SK-N-SH treated with all-trans-retinoic acid at 6 μM for 48 hours (cell line): ENCODE data around the gene GNG5.

Experiments used
- ATAC-seq: fragments of 200-7000 bp; cut with Tn5 transposase; 3 replicates; pipeline ENCODE4 v1.9.1; 2020; ENCODE audit warnings: mild to moderate bottlenecking, moderate library complexity
- ARNTL ChIP-seq: fragments of 450-650 bp; formaldehyde crosslinking; IDR thresholded peaks from 2 replicates; pipeline ENCODE4 v1.5.0; 2020; ENCODE audit warnings: low read depth, mild to moderate bottlenecking, moderate library complexity, borderline replicate concordance
- BACH2 ChIP-seq: fragments of 250-450 bp; sonication (Bioruptor Pico); IDR thresholded peaks from 2 replicates; pipeline ENCODE4 v1.9.0; 2021; ENCODE audit warnings: mild to moderate bottlenecking, borderline replicate concordance
- ESRRG ChIP-seq: fragments of 250-450 bp; sonication (Bioruptor Pico); IDR thresholded peaks from 2 replicates; pipeline ENCODE4 v1.6.1; 2021; ENCODE audit warnings: mild to moderate bottlenecking
- GLIS3 ChIP-seq: fragments of 250-450 bp; sonication (Bioruptor Pico); IDR thresholded peaks from 2 replicates; pipeline ENCODE4 v1.5.0; 2020; ENCODE audit warnings: mild to moderate bottlenecking, moderate library complexity
- ISL1 ChIP-seq: fragments of 250-450 bp; sonication (Bioruptor Pico); IDR thresholded peaks from 2 replicates; pipeline ENCODE4 v2.1.2; 2022; ENCODE audit warnings: mild to moderate bottlenecking, moderate library complexity
- OSR1 ChIP-seq: fragments of 250-450 bp; sonication (Bioruptor Pico); IDR thresholded peaks from 2 replicates; pipeline ENCODE4 v1.8.0; 2022; ENCODE audit warnings: moderate library complexity, mild to moderate bottlenecking, inconsistent platforms
- RARB ChIP-seq: fragments of 250-450 bp; sonication (Bioruptor Pico); IDR thresholded peaks from 2 replicates; pipeline ENCODE4 v1.8.0; 2021; ENCODE audit warnings: mild to moderate bottlenecking, moderate library complexity
- SNAI2 ChIP-seq: fragments of 250-450 bp; sonication (Bioruptor Pico); IDR thresholded peaks from 2 replicates; pipeline ENCODE4 v1.5.0; 2020; ENCODE audit warnings: mild to moderate bottlenecking, moderate library complexity
- TCF4 ChIP-seq: fragments of 250-450 bp; sonication (Bioruptor Pico); IDR thresholded peaks from 2 replicates; pipeline ENCODE4 v1.8.0; 2021; ENCODE audit warnings: mild to moderate bottlenecking, moderate library complexity, borderline replicate concordance
- TOX ChIP-seq: fragments of 250-450 bp; sonication (Bioruptor Pico); IDR thresholded peaks from 2 replicates; pipeline ENCODE4 v1.8.0; 2021; ENCODE audit warnings: mild to moderate bottlenecking, moderate library complexity, borderline replicate concordance
- ZC3H10 ChIP-seq: fragments of 250-450 bp; sonication (Bioruptor Pico); IDR thresholded peaks from 2 replicates; pipeline ENCODE4 v1.5.1; 2021; ENCODE audit warnings: mild to moderate bottlenecking, moderate library complexity
- ZFP3 ChIP-seq: fragments of 250-450 bp; sonication (Bioruptor Pico); IDR thresholded peaks from 2 replicates; pipeline ENCODE4 v1.5.0; 2020; ENCODE audit warnings: mild to moderate bottlenecking, moderate library complexity
- ZFP30 ChIP-seq: fragments of 450-650 bp; formaldehyde crosslinking; IDR thresholded peaks from 2 replicates; pipeline ENCODE4 v1.5.0; 2022; ENCODE audit warnings: mild to moderate bottlenecking, moderate library complexity
- ZNF565 ChIP-seq: fragments of 450-650 bp; formaldehyde crosslinking; conservative IDR thresholded peaks from 2 replicates; pipeline ENCODE4 v1.5.0; 2020; ENCODE audit warnings: low read depth, mild to moderate bottlenecking, moderate library complexity
- ZNF70 ChIP-seq: fragments of 450-650 bp; formaldehyde crosslinking; IDR thresholded peaks from 2 replicates; pipeline ENCODE4 v1.5.0; 2020; ENCODE audit warnings: mild to moderate bottlenecking, moderate library complexity
- ZNF8 ChIP-seq: fragments of 450-650 bp; formaldehyde crosslinking; IDR thresholded peaks from 2 replicates; pipeline ENCODE4 v1.5.0; 2020; ENCODE audit warnings: mild to moderate bottlenecking, moderate library complexity
- TF ChIP-seq, protein P1 (sequence below): fragments of 250-450 bp; sonication (Bioruptor Pico); IDR thresholded peaks from 2 replicates; pipeline ENCODE4 v1.8.0; 2021; ENCODE audit warnings: low read depth, mild to moderate bottlenecking, moderate library complexity, borderline replicate concordance
- TF ChIP-seq, protein P2 (sequence below): fragments of 250-450 bp; sonication (Bioruptor Pico); IDR thresholded peaks from 2 replicates; pipeline ENCODE4 v1.5.0; 2020; ENCODE audit warnings: mild to moderate bottlenecking, moderate library complexity
- TF ChIP-seq, protein P3 (sequence below): fragments of 250-450 bp; sonication (Bioruptor Pico); IDR thresholded peaks from 2 replicates; pipeline ENCODE4 v1.5.1; 2021; ENCODE audit warnings: mild to moderate bottlenecking, moderate library complexity
- TF ChIP-seq, protein P4 (sequence below): fragments of 250-450 bp; sonication (Bioruptor Pico); IDR thresholded peaks from 2 replicates; pipeline ENCODE4 v1.5.1; 2020; ENCODE audit warnings: low read depth, mild to moderate bottlenecking, moderate library complexity

GNG5 gene

DNA sequence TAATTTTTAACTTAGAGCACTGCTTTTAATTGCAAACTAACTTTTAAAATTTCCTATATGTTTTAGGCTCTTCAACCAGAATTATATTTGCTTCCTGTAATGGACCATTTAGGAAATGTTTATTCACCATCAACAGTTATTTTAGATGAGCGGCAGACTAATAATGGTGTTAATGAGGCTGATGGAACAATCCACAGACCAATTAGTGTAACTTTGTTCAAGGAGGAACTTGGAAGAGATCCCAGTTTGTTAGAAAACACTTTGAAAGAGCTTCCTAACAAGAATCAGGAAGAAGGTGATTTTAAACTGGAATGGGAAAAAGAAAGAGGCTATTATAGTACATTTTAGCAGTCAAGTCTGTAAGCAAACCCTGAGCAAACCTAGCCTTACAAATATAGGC lies 19.4 kb upstream of the GNG5 start:
- ATAC-seq: no peak
- TF ChIP-seq ESRRG: no peak
- no peak for TF ChIP-seq TCF4 (CRISPR knock-in tag)
- no peak for TF ChIP-seq RARB (CRISPR knock-in tag)
- TF ChIP-seq, protein P1, sequence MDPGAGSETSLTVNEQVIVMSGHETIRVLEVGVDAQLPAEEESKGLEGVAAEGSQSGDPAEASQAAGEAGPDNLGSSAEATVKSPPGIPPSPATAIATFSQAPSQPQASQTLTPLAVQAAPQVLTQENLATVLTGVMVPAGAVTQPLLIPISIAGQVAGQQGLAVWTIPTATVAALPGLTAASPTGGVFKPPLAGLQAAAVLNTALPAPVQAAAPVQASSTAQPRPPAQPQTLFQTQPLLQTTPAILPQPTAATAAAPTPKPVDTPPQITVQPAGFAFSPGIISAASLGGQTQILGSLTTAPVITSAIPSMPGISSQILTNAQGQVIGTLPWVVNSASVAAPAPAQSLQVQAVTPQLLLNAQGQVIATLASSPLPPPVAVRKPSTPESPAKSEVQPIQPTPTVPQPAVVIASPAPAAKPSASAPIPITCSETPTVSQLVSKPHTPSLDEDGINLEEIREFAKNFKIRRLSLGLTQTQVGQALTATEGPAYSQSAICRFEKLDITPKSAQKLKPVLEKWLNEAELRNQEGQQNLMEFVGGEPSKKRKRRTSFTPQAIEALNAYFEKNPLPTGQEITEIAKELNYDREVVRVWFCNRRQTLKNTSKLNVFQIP (CRISPR knock-in tag): no peak
- no peak for TF ChIP-seq ZNF8 (CRISPR knock-in tag)

DNA sequence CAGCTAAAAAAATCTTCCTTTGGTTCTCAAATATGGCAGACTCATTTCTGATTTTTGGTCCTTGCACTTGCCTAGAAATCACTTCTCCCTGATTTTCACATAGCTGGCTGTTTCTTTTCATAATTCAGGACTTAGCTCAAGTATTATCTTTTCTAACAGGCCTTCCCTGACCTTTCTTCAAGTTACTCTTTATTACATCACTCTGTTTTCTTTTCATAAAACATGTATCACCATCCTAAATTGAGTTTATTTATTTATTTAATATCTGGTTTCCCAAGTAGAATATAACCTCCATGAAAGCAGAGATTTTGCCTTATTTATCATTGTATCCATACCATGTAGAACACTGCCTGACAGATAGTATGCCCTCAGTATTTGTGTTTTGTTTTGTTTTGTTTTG lies 18.2 kb upstream of the GNG5 start:
- no peak for ATAC-seq
- no peak for TF ChIP-seq ZFP3 (CRISPR knock-in tag)
- TF ChIP-seq, protein P2, sequence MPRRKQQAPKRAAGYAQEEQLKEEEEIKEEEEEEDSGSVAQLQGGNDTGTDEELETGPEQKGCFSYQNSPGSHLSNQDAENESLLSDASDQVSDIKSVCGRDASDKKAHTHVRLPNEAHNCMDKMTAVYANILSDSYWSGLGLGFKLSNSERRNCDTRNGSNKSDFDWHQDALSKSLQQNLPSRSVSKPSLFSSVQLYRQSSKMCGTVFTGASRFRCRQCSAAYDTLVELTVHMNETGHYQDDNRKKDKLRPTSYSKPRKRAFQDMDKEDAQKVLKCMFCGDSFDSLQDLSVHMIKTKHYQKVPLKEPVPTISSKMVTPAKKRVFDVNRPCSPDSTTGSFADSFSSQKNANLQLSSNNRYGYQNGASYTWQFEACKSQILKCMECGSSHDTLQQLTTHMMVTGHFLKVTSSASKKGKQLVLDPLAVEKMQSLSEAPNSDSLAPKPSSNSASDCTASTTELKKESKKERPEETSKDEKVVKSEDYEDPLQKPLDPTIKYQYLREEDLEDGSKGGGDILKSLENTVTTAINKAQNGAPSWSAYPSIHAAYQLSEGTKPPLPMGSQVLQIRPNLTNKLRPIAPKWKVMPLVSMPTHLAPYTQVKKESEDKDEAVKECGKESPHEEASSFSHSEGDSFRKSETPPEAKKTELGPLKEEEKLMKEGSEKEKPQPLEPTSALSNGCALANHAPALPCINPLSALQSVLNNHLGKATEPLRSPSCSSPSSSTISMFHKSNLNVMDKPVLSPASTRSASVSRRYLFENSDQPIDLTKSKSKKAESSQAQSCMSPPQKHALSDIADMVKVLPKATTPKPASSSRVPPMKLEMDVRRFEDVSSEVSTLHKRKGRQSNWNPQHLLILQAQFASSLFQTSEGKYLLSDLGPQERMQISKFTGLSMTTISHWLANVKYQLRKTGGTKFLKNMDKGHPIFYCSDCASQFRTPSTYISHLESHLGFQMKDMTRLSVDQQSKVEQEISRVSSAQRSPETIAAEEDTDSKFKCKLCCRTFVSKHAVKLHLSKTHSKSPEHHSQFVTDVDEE: no peak

DNA sequence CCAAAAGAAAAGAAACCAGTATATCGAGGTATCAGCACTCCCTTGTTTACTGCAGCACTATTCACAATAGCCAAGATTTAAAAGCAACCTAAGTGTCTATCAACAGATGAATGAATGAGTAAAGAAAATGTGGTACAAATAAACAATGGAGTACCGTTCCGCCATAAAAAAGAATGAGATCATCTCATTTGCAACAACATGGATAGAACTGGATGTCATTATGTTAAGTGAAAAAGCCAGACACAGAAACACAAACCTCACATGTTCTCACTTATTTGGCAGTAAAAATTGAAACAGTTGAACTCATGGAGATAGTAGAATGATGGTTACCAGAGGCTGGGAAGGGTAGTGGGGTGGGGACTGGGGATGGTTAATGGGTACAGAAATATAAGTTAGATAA lies 4.3 kb upstream of the GNG5 start:
- no peak for ATAC-seq
- TF ChIP-seq ZNF8 (CRISPR knock-in tag) (no peak), TOX (CRISPR knock-in tag) (no peak), ZFP3 (CRISPR knock-in tag) (no peak), OSR1 (CRISPR knock-in tag) (no peak), GLIS3 (CRISPR knock-in tag) (no peak), ZNF565 (CRISPR knock-in tag) (no peak), RARB (CRISPR knock-in tag) (no peak), ZNF70 (no peak), TCF4 (CRISPR knock-in tag) (no peak), SNAI2 (CRISPR knock-in tag) (no peak), BACH2 (CRISPR knock-in tag) (no peak), ARNTL (CRISPR knock-in tag) (no peak), ISL1 (CRISPR knock-in tag) (no peak), ZC3H10 (CRISPR knock-in tag) (no peak), ZFP30 (no peak), ESRRG (no peak)
- TF ChIP-seq, protein P3, sequence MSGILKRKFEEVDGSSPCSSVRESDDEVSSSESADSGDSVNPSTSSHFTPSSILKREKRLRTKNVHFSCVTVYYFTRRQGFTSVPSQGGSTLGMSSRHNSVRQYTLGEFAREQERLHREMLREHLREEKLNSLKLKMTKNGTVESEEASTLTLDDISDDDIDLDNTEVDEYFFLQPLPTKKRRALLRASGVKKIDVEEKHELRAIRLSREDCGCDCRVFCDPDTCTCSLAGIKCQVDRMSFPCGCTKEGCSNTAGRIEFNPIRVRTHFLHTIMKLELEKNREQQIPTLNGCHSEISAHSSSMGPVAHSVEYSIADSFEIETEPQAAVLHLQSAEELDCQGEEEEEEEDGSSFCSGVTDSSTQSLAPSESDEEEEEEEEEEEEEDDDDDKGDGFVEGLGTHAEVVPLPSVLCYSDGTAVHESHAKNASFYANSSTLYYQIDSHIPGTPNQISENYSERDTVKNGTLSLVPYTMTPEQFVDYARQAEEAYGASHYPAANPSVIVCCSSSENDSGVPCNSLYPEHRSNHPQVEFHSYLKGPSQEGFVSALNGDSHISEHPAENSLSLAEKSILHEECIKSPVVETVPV (CRISPR knock-in tag): no peak
- TF ChIP-seq, protein P4, sequence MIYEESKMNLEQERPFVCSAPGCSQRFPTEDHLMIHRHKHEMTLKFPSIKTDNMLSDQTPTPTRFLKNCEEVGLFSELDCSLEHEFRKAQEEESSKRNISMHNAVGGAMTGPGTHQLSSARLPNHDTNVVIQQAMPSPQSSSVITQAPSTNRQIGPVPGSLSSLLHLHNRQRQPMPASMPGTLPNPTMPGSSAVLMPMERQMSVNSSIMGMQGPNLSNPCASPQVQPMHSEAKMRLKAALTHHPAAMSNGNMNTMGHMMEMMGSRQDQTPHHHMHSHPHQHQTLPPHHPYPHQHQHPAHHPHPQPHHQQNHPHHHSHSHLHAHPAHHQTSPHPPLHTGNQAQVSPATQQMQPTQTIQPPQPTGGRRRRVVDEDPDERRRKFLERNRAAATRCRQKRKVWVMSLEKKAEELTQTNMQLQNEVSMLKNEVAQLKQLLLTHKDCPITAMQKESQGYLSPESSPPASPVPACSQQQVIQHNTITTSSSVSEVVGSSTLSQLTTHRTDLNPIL (CRISPR knock-in tag): no peak
- TF ChIP-seq, protein P1 (CRISPR knock-in tag): no peak
- TF ChIP-seq, protein P2: no peak
